GM12892 (cell line): ENCODE results near the gene PLXNB3.

Source experiments
- POLR2A ChIP-seq: IDR thresholded peaks from 2 replicates; pipeline ENCODE4 v1.6.1; 2011; ENCODE audit warnings: low read depth, low read length, control low read depth
- TAF1 ChIP-seq: IDR thresholded peaks from 2 replicates; pipeline ENCODE4 v1.6.1; 2011; ENCODE audit warnings: low read depth, mild to moderate bottlenecking, control low read depth, low read length, borderline replicate concordance

DNA sequence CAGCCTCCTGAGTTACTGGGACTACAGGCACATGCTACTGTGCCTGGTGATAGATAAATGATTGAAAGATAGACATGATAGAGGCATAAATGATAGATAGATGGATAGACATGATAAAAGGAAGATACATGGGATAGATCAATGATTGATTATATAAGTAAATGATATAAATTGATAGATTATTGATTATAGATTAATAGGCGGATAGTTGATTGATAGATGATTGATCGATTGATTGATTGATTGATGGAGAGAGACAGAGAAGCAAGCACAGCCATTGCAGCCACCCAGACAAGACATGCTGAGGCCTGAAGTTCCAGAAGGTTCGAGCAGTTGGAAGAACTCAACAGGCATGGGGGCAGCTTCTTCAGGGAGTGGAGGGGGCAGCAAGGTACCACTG lies 17.7 kb upstream of the PLXNB3 start:
- TF ChIP-seq POLR2A (no peak), TAF1 (no peak)
